ENCODE results near the gene LYPD6B.

LYPD6B gene

DNA sequence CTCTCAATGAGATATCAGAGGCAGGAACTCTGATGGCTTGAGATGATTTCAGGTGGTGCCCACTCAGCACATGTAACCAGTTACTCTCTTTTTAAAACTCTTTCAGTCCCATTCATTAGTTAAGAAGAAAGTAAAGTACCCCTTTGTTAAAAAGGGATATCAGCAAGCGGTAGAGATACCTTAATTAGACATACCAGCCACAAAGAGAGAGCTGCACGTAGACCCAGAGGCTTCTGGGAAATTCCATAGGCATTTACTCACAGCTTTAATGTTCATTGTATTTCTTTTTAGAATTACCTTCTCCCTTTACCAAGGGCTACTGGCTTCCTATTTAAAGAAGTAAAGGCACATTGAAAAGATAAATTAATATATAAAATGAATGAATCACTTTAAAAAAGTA is 63.3 kb downstream of the LYPD6B start:
- no peak for DNase-seq (ENCODE audit: low read depth, low spot score)
- no peak overlapping the region for H3K27ac ChIP-seq

DNA sequence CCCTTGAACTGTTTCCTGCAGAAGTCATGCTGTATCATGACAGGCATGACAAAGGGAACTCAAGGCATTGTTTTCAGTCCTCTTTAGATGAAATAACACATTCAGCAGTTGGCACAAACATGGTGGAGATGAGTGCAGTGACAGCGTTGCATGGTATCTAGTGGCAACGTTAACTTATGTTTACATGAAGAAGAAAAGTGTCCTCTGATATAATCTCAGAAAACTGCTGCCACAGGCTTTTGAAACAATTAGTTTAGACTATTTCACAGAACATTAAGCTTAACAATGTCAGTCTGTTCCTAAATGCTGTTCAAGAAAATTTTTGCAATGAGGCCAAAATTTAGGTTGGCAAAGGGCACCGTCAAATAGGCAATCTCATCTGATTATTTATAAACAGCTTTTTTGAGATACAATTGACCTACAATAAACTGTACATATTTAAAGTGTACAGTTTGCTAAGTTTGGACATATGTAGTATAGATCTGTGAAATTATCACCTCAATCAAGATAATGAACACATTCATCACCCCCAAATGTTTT is 64.7 kb downstream of the LYPD6B start:
- no peak for DNase-seq (ENCODE audit: low read depth, low spot score)
- no peak overlapping the region for H3K27ac ChIP-seq

DNA sequence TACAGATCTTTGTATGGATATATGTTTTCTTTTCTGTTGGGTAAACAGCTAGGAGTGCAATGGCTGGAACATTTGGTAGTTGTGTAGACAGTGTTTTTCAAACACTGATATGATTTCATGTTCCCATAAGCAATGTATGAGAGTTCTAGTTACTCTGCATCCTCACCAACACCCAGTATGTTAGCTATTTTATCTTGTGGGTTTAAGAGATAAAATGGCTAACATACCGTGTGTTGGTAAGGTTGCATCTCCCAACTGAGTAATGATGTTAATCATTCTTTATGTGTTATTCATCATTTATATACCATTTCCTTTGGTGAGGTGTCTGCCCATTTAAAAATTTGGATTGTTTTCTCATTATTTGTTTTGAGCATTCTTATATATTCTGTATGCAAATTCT is 65.7 kb downstream of the LYPD6B start:
- no peak for DNase-seq (ENCODE audit: low read depth, low spot score)

DNA sequence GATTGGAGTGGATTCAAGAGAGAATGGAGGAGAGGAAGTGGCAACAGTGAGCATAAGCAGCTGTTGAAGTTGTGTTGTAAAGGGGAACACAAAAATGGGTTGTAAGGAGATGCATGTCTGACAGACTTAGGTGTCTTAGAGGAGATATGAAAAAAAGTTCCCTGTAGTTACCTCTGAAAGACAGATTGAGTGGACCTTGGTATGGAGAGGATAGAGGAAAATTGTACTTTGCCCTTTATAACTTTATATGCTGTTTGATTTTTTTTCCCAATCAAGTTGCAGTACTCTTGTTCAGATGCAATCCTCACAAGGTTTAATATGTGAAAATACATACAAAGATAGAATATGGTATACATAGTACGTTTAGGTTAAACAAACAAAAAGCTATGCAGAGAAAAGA is 73.6 kb downstream of the LYPD6B start:
- DNase-seq (ENCODE audit: low read depth, low spot score): no peak
- no peak overlapping the region for H3K27ac ChIP-seq

More for the DNA sequence above, 65.7 kb downstream of the LYPD6B start:
- no peak overlapping the region for H3K27ac ChIP-seq

DNA sequence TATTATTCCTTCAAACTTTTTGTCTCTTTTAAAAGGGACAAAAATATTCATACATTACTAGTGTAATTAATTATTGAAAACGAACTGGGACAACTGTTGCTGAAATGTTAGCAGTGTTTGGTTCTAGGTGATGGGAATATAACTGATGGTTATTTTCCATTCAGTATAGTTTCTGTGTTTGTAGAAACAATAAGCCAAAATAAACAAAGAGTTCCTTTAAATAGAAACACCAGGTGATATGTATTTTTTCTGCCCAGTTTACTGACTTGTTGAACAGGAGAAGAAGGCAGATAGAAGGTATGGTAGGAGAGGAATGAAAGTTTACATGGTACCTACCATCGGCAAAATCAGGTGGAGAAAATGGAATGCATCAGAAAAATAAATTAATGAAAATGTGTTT is 74.2 kb downstream of the LYPD6B start:
- no peak overlapping the region for H3K27ac ChIP-seq
- DNase-seq (ENCODE audit: low read depth, low spot score): no peak

DNA sequence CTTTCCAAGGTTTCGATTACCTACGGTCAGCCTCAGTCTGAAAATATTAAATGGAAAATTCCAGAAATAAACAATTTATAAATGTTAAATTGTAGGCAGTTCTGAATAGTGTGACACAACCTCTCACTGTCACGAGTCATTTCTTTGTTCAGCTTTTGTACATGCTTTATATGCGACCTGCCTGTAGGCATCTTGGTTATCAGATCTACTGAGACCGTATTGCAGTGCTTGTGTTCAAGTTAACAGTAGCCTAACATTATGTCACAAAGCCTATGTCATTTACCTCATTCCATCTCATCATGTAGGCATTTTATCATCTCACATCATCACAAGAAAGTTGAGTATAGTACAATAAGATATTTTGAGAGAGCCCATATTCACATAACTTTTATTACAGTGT is 77.3 kb downstream of the LYPD6B start:
- no peak overlapping the region for H3K27ac ChIP-seq
- DNase-seq (ENCODE audit: low read depth, low spot score): no peak

DNA sequence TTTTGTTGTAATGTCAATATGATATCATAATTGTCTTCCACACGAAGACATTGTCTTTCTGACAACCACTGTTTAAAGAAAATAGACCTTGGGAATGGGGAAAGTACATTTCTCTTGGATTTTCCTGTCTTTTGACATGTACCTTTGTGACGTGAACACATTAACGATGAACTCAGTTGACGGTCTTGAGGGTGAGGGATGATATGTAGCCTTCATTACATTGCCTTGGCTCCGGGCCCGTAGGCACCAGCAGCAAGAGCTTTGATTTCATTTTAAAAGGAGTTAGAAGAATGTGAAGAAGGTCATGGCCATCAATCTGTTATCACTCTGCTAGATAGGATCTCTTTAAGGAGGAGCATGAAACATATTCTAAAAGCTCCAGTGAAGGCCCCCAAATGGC is 80.9 kb downstream of the LYPD6B start:
- H3K27ac ChIP-seq: no peak overlapping the region

DNA sequence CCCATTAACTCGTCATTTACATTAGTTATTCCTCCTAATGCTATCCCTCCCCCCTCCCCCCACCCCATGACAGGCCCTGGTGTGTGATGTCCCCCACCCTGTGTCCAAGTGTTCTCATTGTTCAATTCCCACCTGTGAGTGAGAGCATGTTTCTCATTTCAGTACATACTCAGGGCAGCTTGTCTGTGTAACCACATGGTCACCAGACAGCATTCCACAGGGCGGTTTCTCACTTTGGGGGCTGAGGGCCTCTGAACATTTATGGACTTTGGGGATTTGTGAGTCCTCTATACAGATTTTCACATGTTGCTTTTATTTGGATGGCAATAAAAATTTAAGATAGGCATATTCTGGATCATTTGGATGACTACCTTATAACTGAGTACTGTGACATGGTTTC is 84.0 kb downstream of the LYPD6B start:
- no peak overlapping the region for H3K27ac ChIP-seq
- no peak for DNase-seq (ENCODE audit: low read depth, low spot score)

More for the DNA sequence above, 80.9 kb downstream of the LYPD6B start:
- DNase-seq (ENCODE audit: low read depth, low spot score): no peak

DNA sequence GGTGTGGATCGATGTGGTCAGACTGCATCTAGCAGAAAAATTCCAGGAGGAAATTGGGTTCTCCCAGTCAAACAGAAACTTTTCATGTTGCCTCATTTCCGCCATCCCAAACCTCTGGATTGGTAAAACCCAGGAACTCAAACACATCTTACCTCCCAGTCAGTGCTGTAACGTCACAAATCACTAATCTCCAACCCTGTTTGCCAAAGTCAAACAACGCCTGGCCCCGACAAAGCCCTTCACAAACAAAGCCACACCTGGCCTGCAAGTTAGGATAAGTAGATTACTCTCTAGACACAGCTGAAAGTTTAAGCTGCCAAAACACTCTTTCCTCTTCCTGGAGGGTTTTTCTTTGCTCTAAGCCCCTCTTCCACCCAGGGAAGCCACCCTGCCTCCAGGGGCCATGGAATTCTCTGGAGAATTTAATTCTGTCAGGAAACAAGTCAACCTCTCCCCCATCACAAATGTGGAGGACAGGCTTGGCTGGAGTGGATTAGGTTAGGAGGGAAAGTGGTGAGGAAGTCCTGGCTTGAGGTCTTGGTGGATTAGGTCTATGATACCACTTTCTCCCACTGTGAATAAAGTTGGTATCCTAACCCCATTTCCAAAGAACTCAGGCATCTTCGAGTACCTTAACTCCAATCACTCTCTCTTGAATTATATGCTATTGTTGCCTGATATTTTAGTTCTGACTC is 86.7 kb downstream of the LYPD6B start:
- no peak overlapping the region for H3K27ac ChIP-seq
- DNase-seq (ENCODE audit: low read depth, low spot score): peak; percentile 8

DNA sequence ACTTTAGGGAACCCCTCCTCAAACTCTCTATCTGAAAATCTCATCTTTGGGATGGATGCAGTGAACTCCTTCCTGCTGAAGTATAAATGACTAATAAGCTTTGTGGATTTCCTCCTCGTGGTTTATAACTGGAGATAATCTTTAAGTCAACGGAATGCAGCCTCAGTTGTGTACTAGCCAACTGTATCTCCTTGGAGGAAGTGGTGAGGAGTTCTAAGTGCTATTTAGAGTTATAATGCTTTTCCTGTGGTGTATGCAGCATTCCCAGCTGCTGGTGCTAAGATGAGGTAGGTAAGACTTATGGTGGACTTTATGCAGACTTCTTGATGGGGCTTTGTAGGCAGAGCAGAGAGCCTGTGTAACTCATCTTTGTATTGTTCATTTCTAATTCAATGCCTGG is 90.9 kb downstream of the LYPD6B start:
- DNase-seq (ENCODE audit: low read depth, low spot score): peak; percentile 14
- no peak overlapping the region for H3K27ac ChIP-seq

DNA sequence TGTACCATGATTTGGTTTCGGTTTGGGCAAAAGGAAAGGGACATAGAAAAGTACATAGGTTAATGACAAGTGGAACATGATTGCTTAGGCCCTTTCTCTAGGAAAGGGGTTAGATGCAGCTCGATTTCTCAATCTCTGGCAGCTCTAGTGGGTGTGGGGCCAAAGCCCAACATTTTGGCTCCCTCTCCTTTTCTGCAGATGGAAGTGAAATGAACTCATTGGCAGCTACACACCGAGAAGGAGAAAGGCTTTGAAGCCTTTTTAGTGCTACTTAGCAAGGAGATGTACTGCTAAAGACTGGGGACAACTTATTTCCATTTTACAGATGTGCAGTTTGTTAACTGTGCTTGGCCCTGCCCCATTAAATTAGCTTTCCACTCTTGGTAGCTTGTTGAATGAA is 93.8 kb downstream of the LYPD6B start:
- no peak for DNase-seq (ENCODE audit: low read depth, low spot score)
- no peak overlapping the region for H3K27ac ChIP-seq

DNA sequence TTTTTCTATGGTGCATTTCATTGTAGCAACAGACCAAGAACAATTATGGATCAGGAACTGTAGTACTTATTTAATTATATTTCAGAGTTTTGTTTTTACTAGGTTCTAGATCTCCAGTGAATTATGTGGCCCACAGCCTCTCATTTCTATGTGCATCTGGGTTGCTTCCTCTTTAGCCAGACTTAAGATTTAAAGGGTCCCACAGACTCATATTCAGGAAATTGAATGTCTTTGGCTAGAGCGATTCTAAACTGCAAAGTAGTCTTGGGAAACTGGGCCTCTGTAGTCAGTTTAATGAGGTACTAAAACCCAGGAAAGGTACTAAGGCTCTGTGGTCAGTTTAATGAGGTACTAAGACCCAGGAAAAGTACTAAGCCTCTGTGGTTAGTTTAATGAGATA is 94.4 kb downstream of the LYPD6B start:
- DNase-seq (ENCODE audit: low read depth, low spot score): no peak
- no peak overlapping the region for H3K27ac ChIP-seq

DNA sequence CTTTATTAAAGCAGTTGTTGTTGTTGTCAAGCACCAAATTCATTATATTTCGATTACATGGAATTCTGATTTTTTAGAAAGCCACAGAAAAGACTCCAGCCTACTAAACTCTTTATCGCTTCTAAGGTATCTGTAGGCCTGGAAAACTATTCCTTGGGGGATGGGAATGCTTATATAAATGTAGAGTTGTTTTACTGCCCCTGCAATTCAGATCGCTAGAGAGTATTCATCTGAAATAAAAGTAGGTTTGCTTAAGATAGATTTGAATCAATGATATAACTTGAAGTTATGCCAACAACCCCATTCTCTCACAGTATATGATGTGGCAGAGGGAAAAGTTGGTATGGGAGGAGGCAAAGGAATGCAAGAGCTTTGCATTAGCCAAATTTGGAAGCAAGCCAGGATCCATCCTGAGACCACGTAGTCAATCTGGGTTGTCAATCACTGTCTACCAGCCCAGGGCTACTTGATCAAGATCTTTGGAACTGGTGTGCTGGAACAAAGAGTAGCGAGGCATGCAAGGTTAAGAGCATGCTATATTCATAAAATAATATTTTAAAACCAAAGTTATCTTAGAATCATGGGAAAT is 95.9 kb downstream of the LYPD6B start:
- no peak overlapping the region for H3K27ac ChIP-seq
- no peak for DNase-seq (ENCODE audit: low read depth, low spot score)

DNA sequence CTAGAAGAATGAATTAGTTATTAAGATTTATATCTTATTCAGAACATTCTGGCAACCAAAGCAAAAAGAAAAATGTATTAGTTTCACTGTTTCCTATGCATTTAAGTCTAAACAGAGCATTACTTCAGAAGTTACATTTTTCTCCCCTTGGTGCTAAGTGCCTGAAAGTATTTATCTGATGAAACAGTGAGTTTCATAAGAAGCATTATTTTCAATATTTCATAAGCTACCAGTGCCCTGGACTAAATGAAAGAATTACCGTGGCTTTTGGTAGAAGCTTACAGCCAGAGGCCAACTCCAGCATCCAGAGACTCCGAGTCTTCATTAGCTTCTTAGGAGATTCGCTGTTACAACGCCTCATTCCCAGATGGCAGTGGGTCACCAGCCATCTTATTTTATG is 97.6 kb downstream of the LYPD6B start:
- no peak for DNase-seq (ENCODE audit: low read depth, low spot score)
- no peak overlapping the region for H3K27ac ChIP-seq

DNA sequence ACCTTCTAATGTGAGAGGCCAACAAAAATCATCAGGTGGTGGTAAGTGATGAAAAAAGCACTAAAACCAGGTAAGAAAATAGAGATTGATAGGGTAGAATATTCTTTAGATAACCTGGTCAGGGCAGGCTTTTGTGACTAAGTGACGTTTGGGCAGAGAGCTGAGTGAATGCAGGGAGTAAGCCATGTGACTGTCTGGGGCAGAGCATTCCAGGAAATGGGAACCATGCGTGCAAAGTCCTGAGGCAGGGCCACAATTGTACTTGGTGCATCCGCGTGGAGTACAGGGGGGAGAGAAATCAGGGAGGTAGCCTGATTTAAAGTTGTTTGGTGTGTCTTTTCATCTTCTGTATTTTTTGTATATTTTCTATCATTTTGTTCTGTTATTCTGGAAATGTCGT is 102.5 kb downstream of the LYPD6B start:
- no peak overlapping the region for H3K27ac ChIP-seq
- no peak for DNase-seq (ENCODE audit: low read depth, low spot score)

DNA sequence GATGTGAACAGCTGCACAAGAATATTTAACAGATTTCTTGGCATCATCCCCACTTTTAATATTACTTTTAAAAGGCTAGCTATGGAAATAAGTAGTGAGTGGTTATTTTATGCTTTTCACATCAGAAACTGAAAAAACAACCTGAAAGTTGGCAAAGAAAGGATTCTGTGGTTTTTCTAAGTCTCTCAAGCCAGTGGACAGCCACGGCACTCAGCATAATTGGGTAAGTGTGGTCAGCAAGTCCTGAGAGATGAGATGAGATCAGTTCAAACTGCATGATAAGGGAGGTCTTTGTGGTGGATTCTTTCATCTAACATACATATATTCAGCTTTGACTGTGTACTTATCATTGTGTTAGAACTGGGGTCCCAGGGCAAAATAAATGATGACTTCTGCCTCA is 105.2 kb downstream of the LYPD6B start:
- no peak for DNase-seq (ENCODE audit: low read depth, low spot score)
- no peak overlapping the region for H3K27ac ChIP-seq

DNA sequence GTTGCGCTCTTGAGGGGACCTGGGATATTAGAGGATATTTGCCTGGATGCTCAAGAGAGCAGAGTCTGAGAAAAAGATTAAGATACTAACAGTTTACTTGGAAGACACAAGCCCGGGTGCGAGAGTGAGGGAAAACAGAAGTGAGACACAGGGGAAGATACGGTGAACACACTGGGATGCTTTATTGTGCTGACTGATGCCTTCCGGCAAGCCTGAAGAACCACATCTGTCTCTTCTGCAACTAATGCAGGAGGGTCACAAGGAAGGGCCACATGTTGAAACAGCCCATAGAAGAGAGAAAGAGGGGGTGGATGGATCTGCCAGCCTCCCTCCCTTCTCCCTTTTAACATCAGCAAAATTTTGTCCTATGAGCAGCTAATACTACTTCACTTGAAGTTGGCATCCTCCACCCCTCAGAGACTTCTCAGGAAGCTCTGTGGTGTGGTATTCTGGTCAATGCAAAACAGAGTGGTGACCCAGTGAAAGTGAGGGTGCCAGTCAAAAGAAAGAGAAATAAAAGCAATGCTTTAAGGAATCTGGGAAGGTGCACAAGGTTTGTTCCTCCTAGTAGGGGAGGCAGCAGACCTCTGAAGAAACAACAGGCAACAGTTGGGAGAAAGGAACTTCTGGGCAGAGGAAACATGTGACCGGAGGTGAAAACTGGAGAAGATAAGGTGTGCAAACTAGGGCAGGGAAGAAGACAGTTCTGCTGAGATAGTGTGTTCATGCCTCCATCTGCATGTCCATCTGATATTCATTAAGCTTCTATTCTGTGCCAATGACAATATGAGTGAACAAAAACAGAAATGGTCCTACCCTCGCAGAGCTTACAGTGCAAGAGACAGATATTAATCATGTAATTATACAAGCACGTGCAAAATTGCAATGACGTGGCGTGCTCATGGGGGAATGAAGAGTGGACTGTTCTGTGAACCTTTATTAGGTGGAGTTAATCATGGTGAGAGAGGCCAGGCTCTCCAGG is 107.1 kb downstream of the LYPD6B start:
- no peak overlapping the region for H3K27ac ChIP-seq
- DNase-seq (ENCODE audit: low read depth, low spot score): no peak

DNA sequence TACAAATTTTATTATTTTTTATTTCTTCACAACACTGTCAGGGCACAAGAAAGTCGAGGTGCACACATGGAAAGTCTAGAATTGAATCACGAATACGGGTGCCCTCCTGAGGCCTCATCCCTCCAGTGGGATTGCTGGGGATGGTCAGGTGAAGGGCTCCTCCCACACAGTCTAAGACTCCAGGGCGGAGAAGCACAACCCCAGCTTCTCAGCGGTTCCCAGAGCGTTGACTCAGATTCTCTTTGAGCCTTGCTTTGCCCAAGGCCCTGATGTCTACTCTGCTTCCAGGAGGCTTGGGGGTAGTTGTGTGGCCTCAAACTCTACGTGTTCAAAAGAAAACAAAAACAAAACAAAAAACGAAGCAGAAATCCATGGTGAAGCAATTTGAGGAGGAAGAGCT is 108.4 kb downstream of the LYPD6B start:
- H3K27ac ChIP-seq: no peak overlapping the region
- no peak for DNase-seq (ENCODE audit: low read depth, low spot score)

DNA sequence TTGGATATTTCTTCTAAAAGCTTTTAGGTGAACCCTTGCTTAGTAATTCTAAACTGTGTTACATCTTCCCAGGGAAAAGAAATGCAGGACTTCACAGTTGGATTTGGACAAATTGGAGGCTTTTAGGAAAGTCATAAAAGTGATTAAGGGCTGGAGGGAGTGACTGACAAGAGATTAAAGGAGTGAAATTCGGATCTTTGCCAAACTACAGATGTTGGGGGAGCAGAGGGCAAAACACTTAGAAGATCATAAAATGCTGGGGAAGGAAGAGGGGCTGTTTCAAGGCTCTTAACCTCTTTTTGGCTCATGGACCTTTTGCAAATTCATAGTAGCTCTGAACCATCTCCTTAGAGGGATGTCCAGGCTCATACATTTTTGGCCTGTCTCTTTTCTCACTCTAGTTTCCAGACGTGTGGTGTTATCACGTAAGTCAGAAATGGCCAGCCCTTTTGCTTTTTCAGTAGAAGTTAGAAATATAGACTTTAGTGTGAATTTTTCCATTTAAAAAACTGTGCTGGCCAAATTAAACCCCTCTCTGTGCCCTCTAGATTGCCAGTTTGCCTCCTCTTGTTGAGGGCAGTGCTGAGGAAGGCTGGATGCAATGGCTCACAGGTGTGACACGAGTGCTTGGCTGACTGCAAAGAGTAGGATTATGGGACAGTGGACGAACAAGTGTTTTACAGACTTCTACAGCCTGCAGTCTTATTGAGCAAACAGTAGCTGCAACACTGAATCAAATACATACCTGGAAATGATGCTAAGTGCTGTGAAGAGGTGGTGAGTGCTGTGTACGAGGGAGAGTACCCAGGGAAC is 109.9 kb downstream of the LYPD6B start:
- DNase-seq (ENCODE audit: low read depth, low spot score): no peak
- H3K27ac ChIP-seq: no peak overlapping the region

DNA sequence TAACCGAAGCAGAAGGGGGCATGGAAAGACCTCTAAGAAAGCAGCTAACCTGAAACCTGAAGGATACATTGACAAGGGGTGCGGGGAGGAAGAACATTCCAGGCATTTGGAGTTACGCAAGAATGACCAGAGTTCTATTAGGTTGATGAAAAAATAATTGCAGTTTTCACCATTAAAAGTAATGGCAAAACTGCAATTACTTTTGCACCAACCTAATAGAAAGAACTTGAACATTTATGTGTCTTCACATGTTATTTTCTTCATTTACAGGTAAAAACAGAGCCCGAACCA is 110.5 kb downstream of the LYPD6B start:
- H3K27ac ChIP-seq: no peak overlapping the region
- DNase-seq (ENCODE audit: low read depth, low spot score): no peak
